ENCODE data around the gene RAD51C. TPM values are rescaled to one million over a fixed set of nuclear protein-coding genes. Genes with fewer than 3 reads are reported as not detected.
A peak's percentile ranks its signal among the peaks of the same experiment; 100 is the strongest.

The RAD51C gene
- total and polyA plus RNA-seq, 9 of the 15 experiments (the other 6 are each of a cell fraction or from before 2014, with no cell fraction given), result 93.9 to 341 (median 135) TPM

DNA sequence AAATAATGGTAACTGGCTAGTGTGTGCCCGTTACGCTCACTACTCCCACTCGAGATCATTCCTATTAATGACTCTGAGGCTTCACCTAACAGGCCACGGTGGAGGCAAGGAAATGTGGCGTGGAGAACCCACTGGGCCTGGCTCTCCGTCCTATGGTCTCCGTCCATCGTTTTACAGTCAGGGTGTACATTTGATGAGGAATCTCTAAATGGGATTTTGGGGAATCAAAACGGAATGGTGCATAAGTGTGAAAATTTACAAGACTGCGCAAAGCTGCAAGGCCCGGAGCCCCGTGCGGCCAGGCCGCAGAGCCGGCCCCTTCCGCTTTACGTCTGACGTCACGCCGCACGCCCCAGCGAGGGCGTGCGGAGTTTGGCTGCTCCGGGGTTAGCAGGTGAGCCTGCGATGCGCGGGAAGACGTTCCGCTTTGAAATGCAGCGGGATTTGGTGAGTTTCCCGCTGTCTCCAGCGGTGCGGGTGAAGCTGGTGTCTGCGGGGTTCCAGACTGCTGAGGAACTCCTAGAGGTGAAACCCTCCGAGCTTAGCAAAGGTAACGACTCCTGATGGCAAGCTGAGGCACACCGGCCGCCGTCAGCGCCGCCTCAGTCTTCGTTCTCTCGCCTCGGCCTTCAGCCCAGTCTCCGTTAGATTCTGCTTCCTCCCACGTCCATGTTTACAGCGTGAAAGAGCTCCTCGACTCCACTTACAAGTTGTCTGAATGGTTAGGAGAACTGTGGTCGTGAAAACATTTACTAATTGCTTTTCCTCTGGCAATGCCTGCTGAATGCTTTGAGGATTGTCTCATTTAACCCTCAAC lies at the start of gene RAD51C (continued):
- TF ChIP-seq TOE1 (IDR thresholded peaks at IDR 0.05; ENCODE audit: borderline replicate concordance) (0 out of 2 replicates have a peak, but pooled peaks have one; percentile 36), TOE1 (CRISPR knock-in tag; IDR thresholded peaks at IDR 0.05; ENCODE audit: borderline replicate concordance, low read depth) (no peak), MED1 (CRISPR knock-in tag; IDR thresholded peaks at IDR 0.05; ENCODE audit: borderline replicate concordance) (no peak), ELF1 (tag; IDR thresholded peaks at IDR 0.05) (peak; percentile 92), TCF7 (IDR thresholded peaks at IDR 0.05; ENCODE audit: borderline replicate concordance) (0 out of 2 replicates have a peak, but pooled peaks have one; percentile 42), CBX8 (IDR thresholded peaks at IDR 0.05; ENCODE audit: borderline replicate concordance, extremely low read depth, low read depth, low read length, poor library complexity, severe bottlenecking) (no peak), CBFA2T2 (conservative IDR thresholded peaks at IDR 0.05) (no peak), RBM17 (IDR thresholded peaks at IDR 0.05; ENCODE audit: borderline replicate concordance, low read depth, low read length) (no peak), NR3C1 (CRISPR knock-in tag; IDR thresholded peaks at IDR 0.05) (peak; percentile 60; the same call in 1 of the 2 replicates), FOXA3 (CRISPR knock-in tag; conservative IDR thresholded peaks at IDR 0.05 in 1 of 2, IDR thresholded peaks at IDR 0.05 in 1 of 2) (0 out of 4 replicates have a peak, but pooled peaks of 1 of the 2 experiments have one; percentile 52), SMAD1 (IDR thresholded peaks at IDR 0.05; ENCODE audit: low read depth, low read length, partially characterized antibody) (peak; percentile 28)
- TF ChIP-seq, protein P1, sequence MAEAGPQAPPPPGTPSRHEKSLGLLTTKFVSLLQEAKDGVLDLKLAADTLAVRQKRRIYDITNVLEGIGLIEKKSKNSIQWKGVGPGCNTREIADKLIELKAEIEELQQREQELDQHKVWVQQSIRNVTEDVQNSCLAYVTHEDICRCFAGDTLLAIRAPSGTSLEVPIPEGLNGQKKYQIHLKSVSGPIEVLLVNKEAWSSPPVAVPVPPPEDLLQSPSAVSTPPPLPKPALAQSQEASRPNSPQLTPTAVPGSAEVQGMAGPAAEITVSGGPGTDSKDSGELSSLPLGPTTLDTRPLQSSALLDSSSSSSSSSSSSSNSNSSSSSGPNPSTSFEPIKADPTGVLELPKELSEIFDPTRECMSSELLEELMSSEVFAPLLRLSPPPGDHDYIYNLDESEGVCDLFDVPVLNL (CRISPR knock-in tag; IDR thresholded peaks at IDR 0.05; ENCODE audit: low read depth), result peak; percentile 92
- TF ChIP-seq, protein P2, sequence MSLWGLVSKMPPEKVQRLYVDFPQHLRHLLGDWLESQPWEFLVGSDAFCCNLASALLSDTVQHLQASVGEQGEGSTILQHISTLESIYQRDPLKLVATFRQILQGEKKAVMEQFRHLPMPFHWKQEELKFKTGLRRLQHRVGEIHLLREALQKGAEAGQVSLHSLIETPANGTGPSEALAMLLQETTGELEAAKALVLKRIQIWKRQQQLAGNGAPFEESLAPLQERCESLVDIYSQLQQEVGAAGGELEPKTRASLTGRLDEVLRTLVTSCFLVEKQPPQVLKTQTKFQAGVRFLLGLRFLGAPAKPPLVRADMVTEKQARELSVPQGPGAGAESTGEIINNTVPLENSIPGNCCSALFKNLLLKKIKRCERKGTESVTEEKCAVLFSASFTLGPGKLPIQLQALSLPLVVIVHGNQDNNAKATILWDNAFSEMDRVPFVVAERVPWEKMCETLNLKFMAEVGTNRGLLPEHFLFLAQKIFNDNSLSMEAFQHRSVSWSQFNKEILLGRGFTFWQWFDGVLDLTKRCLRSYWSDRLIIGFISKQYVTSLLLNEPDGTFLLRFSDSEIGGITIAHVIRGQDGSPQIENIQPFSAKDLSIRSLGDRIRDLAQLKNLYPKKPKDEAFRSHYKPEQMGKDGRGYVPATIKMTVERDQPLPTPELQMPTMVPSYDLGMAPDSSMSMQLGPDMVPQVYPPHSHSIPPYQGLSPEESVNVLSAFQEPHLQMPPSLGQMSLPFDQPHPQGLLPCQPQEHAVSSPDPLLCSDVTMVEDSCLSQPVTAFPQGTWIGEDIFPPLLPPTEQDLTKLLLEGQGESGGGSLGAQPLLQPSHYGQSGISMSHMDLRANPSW (CRISPR knock-in tag; IDR thresholded peaks at IDR 0.05), result 0 out of 2 replicates have a peak, but pooled peaks have one; percentile 34
- TF ChIP-seq, protein P3, sequence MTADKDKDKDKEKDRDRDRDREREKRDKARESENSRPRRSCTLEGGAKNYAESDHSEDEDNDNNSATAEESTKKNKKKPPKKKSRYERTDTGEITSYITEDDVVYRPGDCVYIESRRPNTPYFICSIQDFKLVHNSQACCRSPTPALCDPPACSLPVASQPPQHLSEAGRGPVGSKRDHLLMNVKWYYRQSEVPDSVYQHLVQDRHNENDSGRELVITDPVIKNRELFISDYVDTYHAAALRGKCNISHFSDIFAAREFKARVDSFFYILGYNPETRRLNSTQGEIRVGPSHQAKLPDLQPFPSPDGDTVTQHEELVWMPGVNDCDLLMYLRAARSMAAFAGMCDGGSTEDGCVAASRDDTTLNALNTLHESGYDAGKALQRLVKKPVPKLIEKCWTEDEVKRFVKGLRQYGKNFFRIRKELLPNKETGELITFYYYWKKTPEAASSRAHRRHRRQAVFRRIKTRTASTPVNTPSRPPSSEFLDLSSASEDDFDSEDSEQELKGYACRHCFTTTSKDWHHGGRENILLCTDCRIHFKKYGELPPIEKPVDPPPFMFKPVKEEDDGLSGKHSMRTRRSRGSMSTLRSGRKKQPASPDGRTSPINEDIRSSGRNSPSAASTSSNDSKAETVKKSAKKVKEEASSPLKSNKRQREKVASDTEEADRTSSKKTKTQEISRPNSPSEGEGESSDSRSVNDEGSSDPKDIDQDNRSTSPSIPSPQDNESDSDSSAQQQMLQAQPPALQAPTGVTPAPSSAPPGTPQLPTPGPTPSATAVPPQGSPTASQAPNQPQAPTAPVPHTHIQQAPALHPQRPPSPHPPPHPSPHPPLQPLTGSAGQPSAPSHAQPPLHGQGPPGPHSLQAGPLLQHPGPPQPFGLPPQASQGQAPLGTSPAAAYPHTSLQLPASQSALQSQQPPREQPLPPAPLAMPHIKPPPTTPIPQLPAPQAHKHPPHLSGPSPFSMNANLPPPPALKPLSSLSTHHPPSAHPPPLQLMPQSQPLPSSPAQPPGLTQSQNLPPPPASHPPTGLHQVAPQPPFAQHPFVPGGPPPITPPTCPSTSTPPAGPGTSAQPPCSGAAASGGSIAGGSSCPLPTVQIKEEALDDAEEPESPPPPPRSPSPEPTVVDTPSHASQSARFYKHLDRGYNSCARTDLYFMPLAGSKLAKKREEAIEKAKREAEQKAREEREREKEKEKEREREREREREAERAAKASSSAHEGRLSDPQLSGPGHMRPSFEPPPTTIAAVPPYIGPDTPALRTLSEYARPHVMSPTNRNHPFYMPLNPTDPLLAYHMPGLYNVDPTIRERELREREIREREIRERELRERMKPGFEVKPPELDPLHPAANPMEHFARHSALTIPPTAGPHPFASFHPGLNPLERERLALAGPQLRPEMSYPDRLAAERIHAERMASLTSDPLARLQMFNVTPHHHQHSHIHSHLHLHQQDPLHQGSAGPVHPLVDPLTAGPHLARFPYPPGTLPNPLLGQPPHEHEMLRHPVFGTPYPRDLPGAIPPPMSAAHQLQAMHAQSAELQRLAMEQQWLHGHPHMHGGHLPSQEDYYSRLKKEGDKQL (CRISPR knock-in tag; IDR thresholded peaks at IDR 0.05; ENCODE audit: borderline replicate concordance), result no peak
- TF ChIP-seq, protein P4, sequence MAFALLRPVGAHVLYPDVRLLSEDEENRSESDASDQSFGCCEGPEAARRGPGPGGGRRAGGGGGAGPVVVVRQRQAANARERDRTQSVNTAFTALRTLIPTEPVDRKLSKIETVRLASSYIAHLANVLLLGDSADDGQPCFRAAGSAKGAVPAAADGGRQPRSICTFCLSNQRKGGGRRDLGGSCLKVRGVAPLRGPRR (CRISPR knock-in tag; IDR thresholded peaks at IDR 0.05), result no peak

Data from K562 (cell line).